Measurements from ENCODE around the gene NRP1.

The NRP1 gene

GRCh38 chr10:33271969-33272583, 62.4 kb downstream of the NRP1 start:
- no peak overlapping the region for H3K4me2 ChIP-seq (ENCODE audit: low read depth, low read length)
- no peak overlapping the region for H3K9ac ChIP-seq (ENCODE audit: low read length)
- H3F3A ChIP-seq (ENCODE audit: insufficient read depth, low read length): no peaks in the 10 kb centered on the region
- H2AFZ ChIP-seq (ENCODE audit: low read length): no peak overlapping the region
- no peaks in the 10 kb centered on the region for H3K9me2 ChIP-seq (replicated peaks; ENCODE audit: insufficient read depth, low read length)
- H3K27me3 ChIP-seq (replicated peaks; ENCODE audit: insufficient read depth, low read length): no peaks in the 10 kb centered on the region
- H3K36me3 ChIP-seq (replicated peaks; ENCODE audit: insufficient read depth, low read length): no peaks in the 10 kb centered on the region
- H3K27ac ChIP-seq (ENCODE audit: low read length): no peak overlapping the region
- H3K4me3 ChIP-seq (ENCODE audit: low read length): no peak overlapping the region
- no peaks in the 10 kb centered on the region for H3K4me1 ChIP-seq (ENCODE audit: low read length)
- H3K9me3 ChIP-seq (replicated peaks; ENCODE audit: insufficient read depth, low read length): no peaks in the 10 kb centered on the region
- no peaks in the 10 kb centered on the region for H4K20me1 ChIP-seq (ENCODE audit: insufficient read depth, low read length)
- no peaks in the 10 kb centered on the region for H3K79me2 ChIP-seq (ENCODE audit: low read length)
- TF ChIP-seq CTCF (IDR thresholded peaks at IDR 0.05; ENCODE audit: low read length): no peak
- TF ChIP-seq EZH2phosphoT487 (IDR thresholded peaks at IDR 0.05; ENCODE audit: low read length): no peak
- TF ChIP-seq EZH2 (optimal IDR thresholded peaks at IDR 0.05; ENCODE audit: low read depth, low read length): no peak
- DNase-seq: no peak

GRCh38 chr10:33270971-33271370, 63.5 kb downstream of the NRP1 start:
- Histone ChIP-seq H3K4me3 (ENCODE audit: low read length) (no peak overlapping the region), H2AFZ (ENCODE audit: low read length) (no peak overlapping the region), H3K36me3 (replicated peaks; ENCODE audit: insufficient read depth, low read length) (no peaks in the 10 kb centered on the region), H3K9ac (ENCODE audit: low read length) (no peak overlapping the region), H3K27ac (ENCODE audit: low read length) (no peak overlapping the region), H3K4me1 (ENCODE audit: low read length) (no peaks in the 10 kb centered on the region), H3K27me3 (replicated peaks; ENCODE audit: insufficient read depth, low read length) (no peaks in the 10 kb centered on the region), H3K9me2 (replicated peaks; ENCODE audit: insufficient read depth, low read length) (no peaks in the 10 kb centered on the region), H3F3A (ENCODE audit: insufficient read depth, low read length) (no peaks in the 10 kb centered on the region), H3K4me2 (ENCODE audit: low read depth, low read length) (no peak overlapping the region), H3K79me2 (ENCODE audit: low read length) (no peaks in the 10 kb centered on the region), H3K9me3 (replicated peaks; ENCODE audit: insufficient read depth, low read length) (no peaks in the 10 kb centered on the region), H4K20me1 (ENCODE audit: insufficient read depth, low read length) (no peaks in the 10 kb centered on the region)
- no peak for DNase-seq
- no peak for TF ChIP-seq EZH2 (optimal IDR thresholded peaks at IDR 0.05; ENCODE audit: low read depth, low read length)
- no peak for TF ChIP-seq CTCF (IDR thresholded peaks at IDR 0.05; ENCODE audit: low read length)

GRCh38 chr10:33267708-33268107, 66.8 kb downstream of the NRP1 start:
- TF ChIP-seq CTCF (IDR thresholded peaks at IDR 0.05; ENCODE audit: low read length): no peak
- TF ChIP-seq EZH2phosphoT487 (IDR thresholded peaks at IDR 0.05; ENCODE audit: low read length): no peak
- no peak for TF ChIP-seq EZH2 (optimal IDR thresholded peaks at IDR 0.05; ENCODE audit: low read depth, low read length)
- no peak overlapping the region for H3K4me2 ChIP-seq (ENCODE audit: low read depth, low read length)

More at GRCh38 chr10:33267708-33268107, 66.8 kb downstream of the NRP1 start:
- H3K9ac ChIP-seq (ENCODE audit: low read length): no peak overlapping the region
- H3F3A ChIP-seq (ENCODE audit: insufficient read depth, low read length): no peaks in the 10 kb centered on the region
- H2AFZ ChIP-seq (ENCODE audit: low read length): no peak overlapping the region
- no peaks in the 10 kb centered on the region for H3K79me2 ChIP-seq (ENCODE audit: low read length)
- no peak overlapping the region for H3K4me3 ChIP-seq (ENCODE audit: low read length)
- no peaks in the 10 kb centered on the region for H3K9me3 ChIP-seq (replicated peaks; ENCODE audit: insufficient read depth, low read length)
- H3K4me1 ChIP-seq (ENCODE audit: low read length): no peaks in the 10 kb centered on the region
- H3K36me3 ChIP-seq (replicated peaks; ENCODE audit: insufficient read depth, low read length): no peaks in the 10 kb centered on the region
- no peak overlapping the region for H3K27ac ChIP-seq (ENCODE audit: low read length)
- H4K20me1 ChIP-seq (ENCODE audit: insufficient read depth, low read length): no peaks in the 10 kb centered on the region
- DNase-seq: no peak
- no peaks in the 10 kb centered on the region for H3K27me3 ChIP-seq (replicated peaks; ENCODE audit: insufficient read depth, low read length)
- H3K9me2 ChIP-seq (replicated peaks; ENCODE audit: insufficient read depth, low read length): no peaks in the 10 kb centered on the region
